Karpas-422 (cell line): ENCODE measurements around the gene HSPB7. TPM values are rescaled to one million over a fixed set of nuclear protein-coding genes. Genes with fewer than 3 reads are reported as not detected.
"Not testable (repeated sequence)": the region's sequence is repeated elsewhere in the genome, so short reads cannot be mapped to it uniquely, and the experiment has no call there.

Experiments used
- DNase-seq: peaks from one replicate; pipeline ENCODE4 v3.0.0-alpha.2; 2015
- H2AFZ ChIP-seq: fragments of 200-600 bp; sonication (generic); 2 replicates; pipeline ENCODE4 v1.6.1; 2014; ENCODE audit warnings: antibody characterized with exemption, low read length, mixed read lengths
- H3K27ac ChIP-seq: fragments of 200-600 bp; sonication (generic); 2 replicates; pipeline ENCODE4 v1.5.1; 2014; ENCODE audit warnings: mild to moderate bottlenecking, low read length, moderate library complexity
- H3K27me3 ChIP-seq: fragments of 200-600 bp; sonication (generic); 2 replicates; pipeline ENCODE4 v1.6.1; 2014; ENCODE audit warnings: low read length, mixed read lengths
- H3K36me3 ChIP-seq: fragments of 200-600 bp; sonication (generic); 2 replicates; pipeline ENCODE4 v1.6.1; 2014; ENCODE audit warnings: low read length, mixed read lengths; ENCODE audit not compliant: insufficient read depth
- H3K4me1 ChIP-seq: fragments of 200-600 bp; sonication (generic); 2 replicates; pipeline ENCODE4 v1.6.1; 2014; ENCODE audit warnings: mild to moderate bottlenecking, low read length, mixed read lengths
- H3K4me2 ChIP-seq: fragments of 200-600 bp; sonication (generic); 2 replicates; pipeline ENCODE4 v1.6.1; 2014; ENCODE audit warnings: low read length, low read depth, mild to moderate bottlenecking; ENCODE audit not compliant: poor library complexity, severe bottlenecking
- H3K4me3 ChIP-seq: fragments of 200-600 bp; sonication (generic); 2 replicates; pipeline ENCODE4 v1.5.1; 2014; ENCODE audit warnings: mild to moderate bottlenecking, antibody characterized with exemption, low read length, mixed read lengths
- H3K79me2 ChIP-seq: fragments of 200-600 bp; sonication (generic); 2 replicates; pipeline ENCODE4 v1.6.1; 2014; ENCODE audit warnings: mild to moderate bottlenecking, low read length, mixed read lengths
- H3K9ac ChIP-seq: fragments of 200-600 bp; sonication (generic); 2 replicates; pipeline ENCODE4 v1.6.0; 2014; ENCODE audit warnings: low read length
- H3K9me2 ChIP-seq: fragments of 200-600 bp; sonication (generic), shearing (Covaris generic); replicated peaks from 2 replicates; pipeline ENCODE4 v1.6.0; 2014; ENCODE audit warnings: mild to moderate bottlenecking, low read length, moderate library complexity; ENCODE audit not compliant: insufficient read depth
- H3K9me3 ChIP-seq: fragments of 300-700, 200-600 bp; sonication (generic); 2 replicates; pipeline ENCODE4 v1.6.1; 2014; ENCODE audit warnings: low read length, mixed read lengths
- H4K20me1 ChIP-seq: fragments of 200-600 bp; sonication (generic); 2 replicates; pipeline ENCODE4 v1.6.1; 2014; ENCODE audit warnings: mild to moderate bottlenecking, antibody characterized with exemption, low read length, low read depth; ENCODE audit not compliant: insufficient read depth
- total RNA-seq: library from RNA; depleted of rRNA; stranded (reverse); fragments of >200 nt; shearing (Covaris generic); gene quantifications from 2 replicates; pipeline ENCODE4 v1.2.3, GENCODE V29; 2014; ENCODE audit warnings: low replicate concordance; rRNA removed

HSPB7 gene
- total RNA-seq: not detected in 2 replicates

GRCh38 chr1:16017461-16018303, at the start of gene HSPB7:
Gene HSPB7 (minus strand): TSS chr1:16018043. CDS start chr1:16017963, 80 bp downstream.
- peaks cover 13% of the 10 kb centered on the region for H3K4me1 ChIP-seq
- H3K4me3 ChIP-seq: no peak within 1 kb of the TSS
- H3K27ac ChIP-seq: no peak within 1 kb of the TSS
- no peaks in the 10 kb centered on the region for H3K9me3 ChIP-seq
- H3K9ac ChIP-seq: no peak within 1 kb of the TSS
- no peaks in the 10 kb centered on the region for H3K79me2 ChIP-seq
- H2AFZ ChIP-seq: no peak within 1 kb of the TSS
- DNase-seq: peak; percentile 58
- no peaks in the 10 kb centered on the region for H3K36me3 ChIP-seq
- no peaks in the 10 kb centered on the region for H3K27me3 ChIP-seq
- H4K20me1 ChIP-seq: no peaks in the 10 kb centered on the region
- H3K4me2 ChIP-seq: no peak within 1 kb of the TSS
- no peaks in the 10 kb centered on the region for H3K9me2 ChIP-seq

GRCh38 chr1:16067127-16067768, 49.4 kb upstream of the HSPB7 start:
- no peak overlapping the region for H2AFZ ChIP-seq
- no peaks in the 10 kb centered on the region for H3K36me3 ChIP-seq
- no peaks in the 10 kb centered on the region for H4K20me1 ChIP-seq
- no peak overlapping the region for H3K4me3 ChIP-seq
- H3K4me2 ChIP-seq: no peak overlapping the region
- H3K9me3 ChIP-seq: no peaks in the 10 kb centered on the region
- H3K4me1 ChIP-seq: peaks cover 21% of the 10 kb centered on the region
- no peak overlapping the region for H3K27ac ChIP-seq
- H3K27me3 ChIP-seq: no peaks in the 10 kb centered on the region
- no peak overlapping the region for H3K9ac ChIP-seq
- DNase-seq: peak; percentile 62
- H3K79me2 ChIP-seq: no peaks in the 10 kb centered on the region
- H3K9me2 ChIP-seq: no peaks in the 10 kb centered on the region

GRCh38 chr1:16066245-16066644, 48.4 kb upstream of the HSPB7 start:
- H4K20me1 ChIP-seq: no peaks in the 10 kb centered on the region
- H3K27ac ChIP-seq: no peak overlapping the region
- H2AFZ ChIP-seq: no peak overlapping the region
- DNase-seq: no peak
- H3K4me3 ChIP-seq: no peak overlapping the region
- peak overlapping the region; percentile 17 for H3K4me2 ChIP-seq
- H3K27me3 ChIP-seq: no peaks in the 10 kb centered on the region
- H3K4me1 ChIP-seq: peaks cover 24% of the 10 kb centered on the region
- no peaks in the 10 kb centered on the region for H3K9me3 ChIP-seq
- H3K9me2 ChIP-seq: no peaks in the 10 kb centered on the region
- H3K36me3 ChIP-seq: no peaks in the 10 kb centered on the region
- no peak overlapping the region for H3K9ac ChIP-seq
- no peaks in the 10 kb centered on the region for H3K79me2 ChIP-seq

GRCh38 chr1:16065269-16065576, 47.4 kb upstream of the HSPB7 start:
- Histone ChIP-seq H3K36me3 (no peaks in the 10 kb centered on the region), H3K9ac (no peak overlapping the region), H3K4me3 (no peak overlapping the region), H2AFZ (no peak overlapping the region), H3K9me3 (no peaks in the 10 kb centered on the region), H3K27ac (no peak overlapping the region), H3K9me2 (no peaks in the 10 kb centered on the region), H3K79me2 (no peaks in the 10 kb centered on the region), H4K20me1 (no peaks in the 10 kb centered on the region), H3K27me3 (no peaks in the 10 kb centered on the region), H3K4me1 (peaks cover 30% of the 10 kb centered on the region), H3K4me2 (no peak overlapping the region)
- no peak for DNase-seq

- Histone ChIP-seq H3K36me3 (no peaks in the 10 kb centered on the region), H3K27me3 (no peaks in the 10 kb centered on the region), H4K20me1 (no peaks in the 10 kb centered on the region), H3K9me2 (no peaks in the 10 kb centered on the region), H3K79me2 (no peaks in the 10 kb centered on the region), H2AFZ (no peak overlapping the region), H3K4me3 (no peak overlapping the region), H3K4me1 (peaks cover 26% of the 10 kb centered on the region), H3K9ac (no peak overlapping the region), H3K4me2 (no peak overlapping the region), H3K9me3 (no peaks in the 10 kb centered on the region), H3K27ac (no peak overlapping the region)
- no peak for DNase-seq
Observed at GRCh38 chr1:16064536-16065268, 46.9 kb upstream of the HSPB7 start.

- H3K9me3 ChIP-seq: no peaks in the 10 kb centered on the region
- no peak overlapping the region for H2AFZ ChIP-seq
- H3K27me3 ChIP-seq: no peaks in the 10 kb centered on the region
- no peak overlapping the region for H3K27ac ChIP-seq
- no peaks in the 10 kb centered on the region for H3K36me3 ChIP-seq
- no peaks in the 10 kb centered on the region for H3K79me2 ChIP-seq
- no peak overlapping the region for H3K9ac ChIP-seq
- no peak overlapping the region for H3K4me3 ChIP-seq
- H3K4me2 ChIP-seq: no peak overlapping the region
- DNase-seq: no peak
- no peaks in the 10 kb centered on the region for H4K20me1 ChIP-seq
- peaks cover 26% of the 10 kb centered on the region for H3K4me1 ChIP-seq
- no peaks in the 10 kb centered on the region for H3K9me2 ChIP-seq
Observed at GRCh38 chr1:16063921-16064320, 46.1 kb upstream of the HSPB7 start.

- DNase-seq: no peak
- no peaks in the 10 kb centered on the region for H4K20me1 ChIP-seq
- no peaks in the 10 kb centered on the region for H3K79me2 ChIP-seq
- no peaks in the 10 kb centered on the region for H3K27me3 ChIP-seq
- no peaks in the 10 kb centered on the region for H3K9me2 ChIP-seq
- no peak overlapping the region for H3K27ac ChIP-seq
- H3K4me1 ChIP-seq: peaks cover 26% of the 10 kb centered on the region
- no peak overlapping the region for H2AFZ ChIP-seq
- no peak overlapping the region for H3K4me2 ChIP-seq
- no peaks in the 10 kb centered on the region for H3K9me3 ChIP-seq
- no peak overlapping the region for H3K4me3 ChIP-seq
- H3K36me3 ChIP-seq: no peaks in the 10 kb centered on the region
- no peak overlapping the region for H3K9ac ChIP-seq
Observed at GRCh38 chr1:16063226-16063829, 45.5 kb upstream of the HSPB7 start.

- H3K4me3 ChIP-seq, H3K36me3 ChIP-seq, H3K9me3 ChIP-seq, H3K9me2 ChIP-seq, H3K27ac ChIP-seq, H3K27me3 ChIP-seq, H2AFZ ChIP-seq, DNase-seq, H3K9ac ChIP-seq, H3K4me2 ChIP-seq, H4K20me1 ChIP-seq, H3K79me2 ChIP-seq: not testable (repeated sequence)
- H3K4me1 ChIP-seq: peaks cover 26% of the 10 kb centered on the region
Observed at GRCh38 chr1:16062687-16063075, 44.8 kb upstream of the HSPB7 start.
